ENCODE measurements around the gene PLEKHF1. TPM values are rescaled to one million over a fixed set of nuclear protein-coding genes. Genes with fewer than 3 reads are reported as not detected.
"Not testable (repeated sequence)": the region's sequence is repeated elsewhere in the genome, so short reads cannot be mapped to it uniquely, and the experiment has no call there.

The PLEKHF1 gene
- total RNA-seq, 4 donors from 2014 or later, result 69.1 to 164 (median 135) TPM

DNA sequence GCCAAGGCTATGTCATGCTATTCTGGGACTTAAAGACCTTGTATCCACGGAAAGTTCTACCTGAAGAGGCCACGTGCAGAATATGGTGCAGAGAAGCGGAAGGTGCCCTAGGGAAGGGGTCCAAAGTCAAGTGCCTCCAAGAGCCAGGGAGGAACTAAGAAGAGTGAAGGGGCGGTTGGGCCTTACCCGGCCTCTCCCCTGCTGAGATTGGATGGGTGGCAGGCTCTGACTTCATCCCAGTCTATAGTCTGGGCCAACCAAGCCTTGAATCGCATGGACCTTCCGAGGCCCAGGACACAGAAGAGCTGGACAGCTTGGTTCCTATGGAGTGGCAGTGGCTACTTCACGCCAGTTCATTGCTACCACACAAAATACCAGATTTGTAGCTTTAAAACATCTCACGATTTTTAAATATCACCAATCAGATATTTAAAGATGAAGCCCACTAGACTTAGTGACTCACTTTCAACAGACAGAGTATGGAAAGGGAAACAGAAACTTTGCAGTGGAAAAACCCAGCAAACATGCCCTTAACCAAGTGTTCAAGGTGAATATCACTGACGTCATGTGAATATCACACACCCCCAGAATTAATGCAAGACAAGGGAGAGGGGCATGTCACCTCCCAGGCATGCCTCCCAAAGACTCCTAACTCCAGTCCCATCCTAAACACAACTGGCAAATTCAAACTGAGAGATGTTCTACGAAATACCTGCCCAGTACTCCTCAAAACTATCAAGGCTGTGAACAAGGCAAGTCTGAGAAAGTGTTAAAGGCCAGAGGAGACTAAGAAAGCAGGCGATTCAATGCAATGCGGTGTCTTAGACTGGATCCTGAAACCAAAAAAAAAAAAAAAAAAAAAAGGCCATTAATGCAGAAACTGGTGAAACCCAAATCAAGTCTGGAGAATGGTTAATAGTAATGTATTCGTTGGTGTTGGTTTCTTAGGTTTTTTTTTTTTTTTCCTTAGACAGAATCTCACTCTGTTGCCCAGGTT lies 39.6 kb downstream of the PLEKHF1 start:
- Histone ChIP-seq H3K4me1 (peaks cover 22 to 32% of the 10 kb centered on the region in 2 donors), H3K9me3 (no peaks in the 10 kb centered on the region), H3K36me3 (peaks cover 0 to 39% of the 10 kb centered on the region in 2 donors), H3K27ac (peak overlapping the region in 3 of 4 donors; percentile 17 to 94 (median 78)), H3K4me3 (no peak overlapping the region), H3K27me3 (no peaks in the 10 kb centered on the region)
- ATAC-seq (no peak), DNase-seq (no peak)
- intact Hi-C loops (cut with DNase I; ENCODE audit: low total_unique reads) (no loop called here), in situ Hi-C loops (cut with MboI; ENCODE audit: low sequenced_read_pairs in 4 of 4) (loop anchor here in 1 of 4 donors (25.0 kb wide), 1 partner anchor 493 kb away; the partner anchor contains the start of gene UQCRFS1)
- no peak for TF ChIP-seq CTCF (IDR thresholded peaks at IDR 0.05 in 4 of 5, conservative IDR thresholded peaks at IDR 0.05 in 1 of 5)
- no peak for TF ChIP-seq POLR2A (IDR thresholded peaks at IDR 0.05)

GRCh38 chr19:29705706-29706105 lies 40.4 kb downstream of the PLEKHF1 start:
- H3K27me3 ChIP-seq, result no peaks in the 10 kb centered on the region
- peak overlapping the region; percentile 48 to 94 (median 66) for H3K27ac ChIP-seq
- H3K4me3 ChIP-seq, result no peak overlapping the region
- ATAC-seq (no peak), DNase-seq (no peak)
- in situ Hi-C loops (cut with MboI; ENCODE audit: low sequenced_read_pairs in 4 of 4), result loop anchor here in 1 of 4 donors (25.0 kb wide), 1 partner anchor 493 kb away; the partner anchor contains the start of gene UQCRFS1
- no peaks in the 10 kb centered on the region for H3K9me3 ChIP-seq
- intact Hi-C loops (cut with DNase I; ENCODE audit: low total_unique reads), result no loop called here
- peaks cover 0 to 39% of the 10 kb centered on the region in 2 donors for H3K36me3 ChIP-seq
- H3K4me1 ChIP-seq, result peaks cover 22 to 32% of the 10 kb centered on the region in 2 donors
- no peak for TF ChIP-seq CTCF (IDR thresholded peaks at IDR 0.05 in 4 of 5, conservative IDR thresholded peaks at IDR 0.05 in 1 of 5)
- TF ChIP-seq POLR2A (IDR thresholded peaks at IDR 0.05), result no peak

DNA sequence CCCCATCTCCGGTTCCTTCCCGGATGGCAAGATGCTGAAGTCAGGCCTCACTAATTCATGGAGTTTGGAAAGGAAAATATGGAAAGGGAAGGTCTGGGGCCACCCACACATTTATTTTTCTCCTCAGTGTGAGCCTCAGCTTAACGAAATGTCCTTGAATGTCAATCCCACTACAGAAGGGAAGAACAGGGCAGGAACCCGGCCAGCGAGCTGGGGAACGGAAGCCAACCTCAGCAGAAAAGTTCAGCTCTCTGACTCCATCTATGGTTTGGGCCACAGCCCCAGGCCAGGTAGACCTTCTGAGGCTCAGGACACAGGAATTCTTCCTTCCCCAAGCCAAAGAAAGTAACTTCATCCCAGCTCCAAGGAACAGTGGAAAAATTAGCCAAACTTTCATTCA lies 41.4 kb downstream of the PLEKHF1 start:
- TF ChIP-seq CTCF (IDR thresholded peaks at IDR 0.05 in 4 of 5, conservative IDR thresholded peaks at IDR 0.05 in 1 of 5) (no peak), POLR2A (IDR thresholded peaks at IDR 0.05) (no peak)
- intact Hi-C loops (cut with DNase I; ENCODE audit: low total_unique reads) (no loop called here), in situ Hi-C loops (cut with MboI; ENCODE audit: low sequenced_read_pairs in 4 of 4) (loop anchor here in 1 of 4 donors (25.0 kb wide), 1 partner anchor 494 kb away; the partner anchor contains the start of gene UQCRFS1)
- peaks cover 22 to 33% of the 10 kb centered on the region in 2 donors for H3K4me1 ChIP-seq
- no peaks in the 10 kb centered on the region for H3K9me3 ChIP-seq
- H3K36me3 ChIP-seq, result peaks cover 0 to 36% of the 10 kb centered on the region in 2 donors
- H3K4me3 ChIP-seq, result no peak overlapping the region
- no peaks in the 10 kb centered on the region for H3K27me3 ChIP-seq
- ATAC-seq, result no peak
- DNase-seq, result peak in 1 of 2 donors; percentile 31
- H3K27ac ChIP-seq, result peak overlapping the region; percentile 48 to 94 (median 66)

DNA sequence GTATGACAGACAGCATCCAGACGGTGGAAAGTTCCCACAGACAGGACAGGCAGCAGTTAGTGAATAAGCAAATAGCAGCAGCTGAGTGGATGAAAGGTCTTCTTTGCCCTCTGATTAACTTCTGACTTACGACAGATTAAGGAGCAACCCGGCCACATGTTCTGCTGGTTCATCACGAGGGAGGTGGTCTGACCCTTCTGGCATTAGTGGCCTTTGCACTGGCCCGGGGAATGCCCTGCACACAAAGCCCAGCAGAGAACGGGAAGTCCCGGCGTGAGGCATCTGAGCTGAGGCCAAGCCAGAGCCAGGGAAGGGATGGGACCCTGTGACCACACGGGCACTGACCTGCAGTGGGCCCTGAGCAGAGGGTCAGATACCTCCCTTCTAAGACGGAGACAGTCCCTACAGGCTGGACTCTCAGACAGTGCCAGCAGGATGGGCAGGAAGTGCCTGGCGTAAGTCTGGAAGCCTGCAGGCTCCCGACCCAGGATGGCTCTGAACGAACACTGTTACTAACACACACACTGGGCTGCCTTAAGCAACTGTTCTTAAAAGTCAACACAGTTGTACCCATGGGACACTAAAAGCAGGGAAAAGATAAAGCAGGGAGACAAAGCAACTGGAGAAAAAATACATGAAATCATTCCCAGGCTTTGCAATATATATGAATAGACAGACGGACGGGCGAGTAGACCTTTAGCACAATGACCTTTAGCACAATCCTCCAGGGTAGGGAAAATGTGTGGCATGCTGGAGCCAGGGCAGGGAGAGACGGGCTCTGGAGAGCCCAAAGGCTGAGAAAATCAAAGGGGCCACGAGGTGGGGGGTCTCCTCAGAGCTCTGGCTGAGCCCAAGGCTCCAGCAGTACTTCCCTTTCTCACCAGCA lies 43.5 kb downstream of the PLEKHF1 start:
- intact Hi-C loops (cut with DNase I; ENCODE audit: low total_unique reads) (loop anchor here (1.0 kb wide), 1 partner anchor 12 kb away; no protein-coding TSS in a partner anchor), in situ Hi-C loops (cut with MboI; ENCODE audit: low sequenced_read_pairs in 4 of 4) (loop anchor here in 1 of 4 donors (25.0 kb wide), 1 partner anchor 496 kb away; the partner anchor contains the start of gene UQCRFS1)
- Histone ChIP-seq H3K9me3 (no peaks in the 10 kb centered on the region), H3K27ac (peak overlapping the region; percentile 53 to 94 (median 70)), H3K4me1 (peaks cover 25 to 45% of the 10 kb centered on the region in 2 donors), H3K27me3 (no peaks in the 10 kb centered on the region), H3K36me3 (peaks cover 0 to 27% of the 10 kb centered on the region in 2 donors), H3K4me3 (peak overlapping the region in 1 of 4 donors; percentile 25)
- peak in 1 of 2 donors; percentile 74 for DNase-seq
- TF ChIP-seq POLR2A (IDR thresholded peaks at IDR 0.05), result no peak
- no peak for TF ChIP-seq CTCF (IDR thresholded peaks at IDR 0.05 in 4 of 5, conservative IDR thresholded peaks at IDR 0.05 in 1 of 5)
- ATAC-seq, result peak; percentile 64 to 67

DNA sequence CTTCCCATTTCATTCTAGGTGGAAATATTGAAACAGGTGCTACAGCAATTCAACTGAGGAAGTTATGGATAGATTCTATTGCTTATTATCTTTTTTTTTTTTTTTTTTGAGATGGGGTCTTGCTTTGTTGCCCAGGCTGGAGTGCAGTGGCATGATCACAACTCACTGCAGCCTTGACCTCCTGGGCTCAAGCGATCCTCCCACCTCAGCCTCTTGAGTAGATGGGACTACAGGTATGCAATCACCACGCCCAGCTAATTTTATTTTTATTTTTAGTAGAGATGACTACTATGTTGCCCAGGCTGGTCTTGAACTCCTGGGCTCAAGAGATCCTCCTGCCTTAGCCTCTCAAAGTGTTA lies 44.2 kb downstream of the PLEKHF1 start:
- Histone ChIP-seq H3K4me1 (peaks cover 31 to 48% of the 10 kb centered on the region in 2 donors), H3K27ac (peak overlapping the region; percentile 53 to 94 (median 70))
- intact Hi-C loops (cut with DNase I; ENCODE audit: low total_unique reads), result loop anchor here (1.0 kb wide), 1 partner anchor 13 kb away; no protein-coding TSS in a partner anchor

More for the DNA sequence above, 44.2 kb downstream of the PLEKHF1 start:
- H3K27me3 ChIP-seq, H3K9me3 ChIP-seq, DNase-seq, ATAC-seq: not testable (repeated sequence)
- Histone ChIP-seq H3K4me3 (peak overlapping the region in 1 of 4 donors; percentile 25), H3K36me3 (peaks cover 0 to 21% of the 10 kb centered on the region in 2 donors)
- in situ Hi-C loops (cut with MboI; ENCODE audit: low sequenced_read_pairs in 4 of 4), result loop anchor here in 1 of 4 donors (25.0 kb wide), 1 partner anchor 497 kb away; the partner anchor contains the start of gene UQCRFS1

Measured in gastrocnemius medialis (tissue), 4 donors.